ENCODE measurements around the gene LRRC61.

DNA sequence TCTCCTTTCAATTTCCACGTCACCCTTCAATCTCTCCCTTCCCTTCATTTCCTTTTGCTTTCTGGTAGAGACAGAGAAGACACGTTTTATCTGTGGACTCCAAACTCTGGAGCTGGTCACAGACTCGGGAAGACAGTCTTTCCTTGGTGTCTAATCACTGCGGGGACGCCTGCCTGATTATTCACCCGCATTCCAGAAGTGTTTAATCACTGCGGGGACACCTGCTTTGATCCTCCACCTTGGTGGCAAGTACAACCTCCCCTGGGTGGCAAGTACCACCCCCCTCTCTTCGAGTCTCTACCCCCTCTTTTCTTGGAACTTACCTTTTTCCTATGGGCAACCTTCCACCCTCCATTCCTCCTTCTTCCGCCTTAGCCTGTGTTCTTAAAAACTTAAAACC, 15.3 kb upstream of the LRRC61 start:
- TF ChIP-seq, protein P1, sequence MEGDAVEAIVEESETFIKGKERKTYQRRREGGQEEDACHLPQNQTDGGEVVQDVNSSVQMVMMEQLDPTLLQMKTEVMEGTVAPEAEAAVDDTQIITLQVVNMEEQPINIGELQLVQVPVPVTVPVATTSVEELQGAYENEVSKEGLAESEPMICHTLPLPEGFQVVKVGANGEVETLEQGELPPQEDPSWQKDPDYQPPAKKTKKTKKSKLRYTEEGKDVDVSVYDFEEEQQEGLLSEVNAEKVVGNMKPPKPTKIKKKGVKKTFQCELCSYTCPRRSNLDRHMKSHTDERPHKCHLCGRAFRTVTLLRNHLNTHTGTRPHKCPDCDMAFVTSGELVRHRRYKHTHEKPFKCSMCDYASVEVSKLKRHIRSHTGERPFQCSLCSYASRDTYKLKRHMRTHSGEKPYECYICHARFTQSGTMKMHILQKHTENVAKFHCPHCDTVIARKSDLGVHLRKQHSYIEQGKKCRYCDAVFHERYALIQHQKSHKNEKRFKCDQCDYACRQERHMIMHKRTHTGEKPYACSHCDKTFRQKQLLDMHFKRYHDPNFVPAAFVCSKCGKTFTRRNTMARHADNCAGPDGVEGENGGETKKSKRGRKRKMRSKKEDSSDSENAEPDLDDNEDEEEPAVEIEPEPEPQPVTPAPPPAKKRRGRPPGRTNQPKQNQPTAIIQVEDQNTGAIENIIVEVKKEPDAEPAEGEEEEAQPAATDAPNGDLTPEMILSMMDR (IDR thresholded peaks at IDR 0.05; ENCODE audit: insufficient read depth, low read length, poor library complexity, severe bottlenecking) = no peak
- no peak for TF ChIP-seq EZH2phosphoT487 (conservative IDR thresholded peaks at IDR 0.05; ENCODE audit: low read length)

Measured in SU-DHL-6 (cell line).